T-cell (primary cell): ENCODE data around the gene IFT88. TPM values are rescaled to one million over a fixed set of nuclear protein-coding genes. Genes with fewer than 3 reads are reported as not detected.

Experiments used
- ATAC-seq, 4 experiments: fragments of 200-7000 bp in 3 of 4; fragments of 150-1000 bp in 1 of 4; cut with Tn5 transposase; replicated peaks in 1 of 4; 1 replicate in 3 of 4; 2 replicates in 1 of 4; pipeline ENCODE4 v1.10.0; 2021; ENCODE audit warnings: moderate library complexity in 3 of 4, mild to moderate bottlenecking in 2 of 4, moderate number of reproducible peaks in 1 of 4
- CTCF ChIA-PET, 2 donors: fragments of 300-600 bp; sonication (Branson Sonifier 250); formaldehyde crosslinking; loops; one replicate each; lab custom pipeline; 2022; ENCODE audit warnings: antibody characterized with exemption in 2 of 2; lab: Charles Lee
- POLR2A ChIA-PET, 2 donors: fragments of 300-600 bp; sonication (Branson Sonifier 250); formaldehyde crosslinking; loops; one replicate each; lab custom pipeline; 2022; ENCODE audit warnings: antibody characterized with exemption in 2 of 2; lab: Charles Lee
- DNase-seq, 35 experiments: peaks; one replicate each; pipeline versions ENCODE4 v3.0.0 to v3.0.0-alpha.2; 2013 to 2023
- H3K27ac ChIP-seq: one replicate; pipeline ENCODE4 v1.5.1; 2013; ENCODE audit warnings: low read length
- H3K27me3 ChIP-seq, 2 experiments: replicated peaks in 1 of 2; 1 replicate in 1 of 2; 2 replicates in 1 of 2; pipeline versions ENCODE4 v1.6.1 to v1.7.0; 2013; ENCODE audit warnings: low read length in 1 of 2, mixed read lengths in 1 of 2; ENCODE audit not compliant: control insufficient read depth in 2 of 2, insufficient read depth in 2 of 2; ENCODE audit errors: extremely low read depth in 1 of 2
- H3K36me3 ChIP-seq, 2 donors: 1 replicate in 1 of 2; 2 replicates in 1 of 2; pipeline versions ENCODE4 v1.6.1 to v1.7.0; 2013; ENCODE audit warnings: low read length in 1 of 2; ENCODE audit not compliant: control insufficient read depth in 2 of 2, insufficient read depth in 1 of 2; ENCODE audit errors: extremely low read depth in 1 of 2
- H3K4me1 ChIP-seq, 2 experiments: 1 replicate in 1 of 2; 2 replicates in 1 of 2; pipeline versions ENCODE4 v1.6.1 to v1.7.0; 2013; ENCODE audit warnings: low read length in 2 of 2, mixed read lengths in 1 of 2; ENCODE audit not compliant: insufficient read depth in 2 of 2, control insufficient read depth in 1 of 2; ENCODE audit errors: extremely low read depth in 1 of 2
- H3K4me3 ChIP-seq, 2 donors: 1 replicate in 1 of 2; 2 replicates in 1 of 2; pipeline versions ENCODE4 v1.5.1 to v1.7.0; 2013; ENCODE audit warnings: mild to moderate bottlenecking in 2 of 2, low read length in 1 of 2, moderate library complexity in 1 of 2; ENCODE audit not compliant: control insufficient read depth in 1 of 2; ENCODE audit errors: extremely low read depth in 1 of 2
- H3K9me3 ChIP-seq: 2 replicates; pipeline ENCODE4 v1.7.0; 2013
- H3K27ac Mint-ChIP-seq, 2 donors: one replicate each; pipeline ENCODE4 v1.8.0; 2020 to 2021; ENCODE audit warnings: mild to moderate bottlenecking in 2 of 2, mixed read lengths in 2 of 2
- H3K27me3 Mint-ChIP-seq, 2 donors: one replicate each; pipeline ENCODE4 v1.8.0; 2021 to 2022; ENCODE audit warnings: mixed read lengths in 2 of 2
- H3K36me3 Mint-ChIP-seq: one replicate; pipeline ENCODE4 v1.8.0; 2021; ENCODE audit warnings: mixed read lengths
- H3K4me1 Mint-ChIP-seq, 3 donors: one replicate each; pipeline ENCODE4 v1.8.0; 2020 to 2022; ENCODE audit warnings: mixed read lengths in 3 of 3, mild to moderate bottlenecking in 1 of 3
- H3K4me3 Mint-ChIP-seq, 3 donors: one replicate each; pipeline ENCODE4 v1.8.0; 2020 to 2022; ENCODE audit warnings: mild to moderate bottlenecking in 3 of 3, mixed read lengths in 3 of 3, moderate library complexity in 3 of 3
- H3K9me3 Mint-ChIP-seq, 3 donors: one replicate each; pipeline ENCODE4 v1.8.0; 2020 to 2022; ENCODE audit warnings: mixed read lengths in 3 of 3
- WGBS: methylation state at CpG from one replicate; pipeline ENCODE4 v1.1.5; 2013; ENCODE audit warnings: missing lambda C conversion rate; ENCODE audit not compliant: insufficient coverage; 5-methylcytosine and 5-hydroxymethylcytosine counted together
- total RNA-seq, 35 experiments: library from RNA in 6 of 35; stranded (reverse) in 6 of 35; fragments of 120-200 nt in 1 of 35; gene quantifications; one replicate each; pipeline versions ENCODE4 v1.2.1 to v1.2.4 and lab custom pipeline; 2013 to 2026

IFT88 gene
- total RNA-seq, 5 donors from 2014 or later (not counting 1 experiment from before 2014, with no cell fraction given), result 7.6 to 9.8 (median 8.6) TPM

GRCh38 chr13:20583803-20584293 is 16.9 kb downstream of the IFT88 start:
- Mint-ChIP-seq H3K27ac (no peak overlapping the region), H3K9me3 (peaks cover 0 to 13% (median 5%) of the 10 kb centered on the region in 3 donors), H3K27me3 (no peaks in the 10 kb centered on the region), H3K36me3 (peaks cover 65% of the 10 kb centered on the region), H3K4me1 (no peaks in the 10 kb centered on the region), H3K4me3 (no peak overlapping the region)
- no CpG with 5 or more reads among the region's 1 CpG for WGBS
- H3K36me3 ChIP-seq, result peaks cover 2 to 26% of the 10 kb centered on the region in 2 donors
- no peak overlapping the region for H3K27ac ChIP-seq
- H3K4me1 ChIP-seq, result no peaks in the 10 kb centered on the region
- no peaks in the 10 kb centered on the region for H3K27me3 ChIP-seq
- peaks cover 8% of the 10 kb centered on the region for H3K9me3 ChIP-seq
- DNase-seq (no peak), ATAC-seq (no peak)
- ChIA-PET POLR2A (no interaction called here), CTCF (no interaction called here)
- H3K4me3 ChIP-seq, result no peak overlapping the region

DNA sequence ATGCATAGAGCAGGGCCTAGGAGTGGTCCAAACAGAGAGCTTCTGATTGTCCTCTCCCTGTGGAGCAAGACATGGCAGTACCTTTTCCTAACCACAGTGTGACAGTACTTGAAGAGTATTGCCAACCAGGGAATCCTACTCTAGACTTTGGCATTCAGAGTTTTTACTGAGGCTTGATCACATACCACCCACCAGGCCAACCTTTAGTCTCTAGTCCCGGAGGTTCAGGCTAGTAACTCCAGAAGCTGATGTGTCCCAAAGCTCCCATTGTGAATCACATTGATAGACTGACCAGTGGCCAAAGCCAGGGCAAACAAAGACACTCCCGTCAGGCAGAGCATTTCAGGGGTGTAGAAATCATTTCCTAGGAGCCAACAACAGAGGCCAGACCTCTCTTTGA is 18.4 kb downstream of the IFT88 start:
- H3K27ac Mint-ChIP-seq, result no peak overlapping the region
- 100% methylated on average over 1 of the region's 2 CpGs for WGBS
- H3K9me3 Mint-ChIP-seq, result peaks cover 0 to 13% (median 5%) of the 10 kb centered on the region in 3 donors
- H3K4me3 Mint-ChIP-seq, result no peak overlapping the region
- peaks cover 57% of the 10 kb centered on the region for H3K36me3 Mint-ChIP-seq
- H3K4me1 Mint-ChIP-seq, result no peaks in the 10 kb centered on the region
- no peak for ATAC-seq
- H3K4me1 ChIP-seq, result no peaks in the 10 kb centered on the region
- DNase-seq, result no peak
- ChIA-PET CTCF (no interaction called here), POLR2A (no interaction called here)
- H3K4me3 ChIP-seq, result no peak overlapping the region
- peaks cover 8% of the 10 kb centered on the region for H3K9me3 ChIP-seq
- H3K27me3 ChIP-seq, result no peaks in the 10 kb centered on the region
- no peaks in the 10 kb centered on the region for H3K27me3 Mint-ChIP-seq
- peaks cover 2 to 18% of the 10 kb centered on the region in 2 donors for H3K36me3 ChIP-seq
- no peak overlapping the region for H3K27ac ChIP-seq

DNA sequence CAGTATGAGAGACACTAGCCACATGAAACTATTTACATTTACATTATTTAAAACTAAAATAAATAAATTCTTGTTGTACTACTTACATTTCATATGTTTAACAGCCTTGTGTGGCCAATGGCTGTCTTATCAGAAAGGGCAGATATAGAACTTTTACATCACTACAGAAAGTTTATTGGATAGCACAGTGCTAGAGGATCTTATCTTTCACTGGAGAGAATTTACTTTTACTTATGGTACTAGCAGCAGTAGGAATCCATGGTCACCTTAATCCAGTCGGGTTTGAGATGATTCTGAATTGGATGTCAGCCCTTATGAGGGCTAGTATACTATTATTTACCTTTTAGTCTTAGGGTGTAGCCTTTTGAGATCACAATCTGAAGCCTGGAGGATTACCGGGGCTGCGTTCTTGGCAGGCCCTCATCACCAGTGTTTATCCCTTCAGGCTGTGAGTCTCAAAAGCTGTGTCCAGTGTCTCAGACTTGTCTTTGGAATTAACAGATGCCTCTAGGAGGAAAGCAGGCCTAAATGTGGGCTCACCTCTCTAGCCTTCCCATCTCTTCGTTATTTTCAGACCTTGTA is 21.7 kb downstream of the IFT88 start:
- Mint-ChIP-seq H3K27ac (no peak overlapping the region), H3K9me3 (peaks cover 0 to 9% (median 4%) of the 10 kb centered on the region in 3 donors), H3K4me1 (no peaks in the 10 kb centered on the region), H3K4me3 (no peak overlapping the region), H3K27me3 (no peaks in the 10 kb centered on the region), H3K36me3 (peaks cover 39% of the 10 kb centered on the region)
- DNase-seq (no peak), ATAC-seq (no peak)
- WGBS, result no CpG with 5 or more reads among the region's 4 CpGs
- ChIA-PET POLR2A (no interaction called here), CTCF (interaction anchor here in 1 of 2 donors (0.6 kb wide), 1 partner anchor 15 kb away, joined by 3 read pairs; no protein-coding TSS in a partner anchor)
- H3K4me3 ChIP-seq, result no peak overlapping the region
- no peaks in the 10 kb centered on the region for H3K4me1 ChIP-seq
- peaks cover 2 to 11% of the 10 kb centered on the region in 2 donors for H3K36me3 ChIP-seq
- H3K9me3 ChIP-seq, result peaks cover 8% of the 10 kb centered on the region
- H3K27me3 ChIP-seq, result no peaks in the 10 kb centered on the region
- no peak overlapping the region for H3K27ac ChIP-seq

DNA sequence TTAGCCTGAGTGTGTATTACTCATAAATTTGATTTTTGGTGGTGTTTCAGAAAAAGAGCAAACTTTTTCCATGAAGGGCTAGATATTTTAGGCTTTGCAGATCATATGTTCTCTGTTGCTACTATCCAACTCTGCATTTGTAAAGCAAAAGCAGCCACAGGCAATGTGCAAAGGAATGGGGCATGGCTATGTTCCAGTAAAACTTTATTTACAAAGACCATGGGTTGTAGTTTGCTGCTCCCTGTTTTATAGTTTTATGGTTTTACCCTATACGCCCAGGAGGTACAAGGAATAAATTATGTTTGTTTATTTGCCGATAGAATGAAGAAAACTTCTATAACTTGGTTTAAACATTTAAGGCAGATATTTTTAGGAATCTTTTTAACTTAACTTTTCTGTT is 23.6 kb downstream of the IFT88 start:
- Mint-ChIP-seq H3K4me1 (no peaks in the 10 kb centered on the region), H3K4me3 (no peak overlapping the region), H3K36me3 (peaks cover 27% of the 10 kb centered on the region), H3K9me3 (no peaks in the 10 kb centered on the region), H3K27ac (no peak overlapping the region), H3K27me3 (no peaks in the 10 kb centered on the region)
- Histone ChIP-seq H3K9me3 (no peaks in the 10 kb centered on the region), H3K27me3 (no peaks in the 10 kb centered on the region), H3K36me3 (peaks cover 0 to 6% of the 10 kb centered on the region in 2 donors), H3K27ac (no peak overlapping the region), H3K4me1 (no peaks in the 10 kb centered on the region), H3K4me3 (no peak overlapping the region)
- POLR2A ChIA-PET, result no interaction called here
- no peak for DNase-seq
- ATAC-seq, result no peak
- CTCF ChIA-PET, result interaction anchor here in 1 of 2 donors (0.6 kb wide), 1 partner anchor 136 kb away, joined by 3 read pairs; no protein-coding TSS in a partner anchor
- no CpG with 5 or more reads among the region's 2 CpGs for WGBS

GRCh38 chr13:20592606-20593005 is 25.6 kb downstream of the IFT88 start:
- ChIA-PET CTCF (no interaction called here), POLR2A (no interaction called here)
- no peaks in the 10 kb centered on the region for H3K9me3 Mint-ChIP-seq
- DNase-seq (no peak), ATAC-seq (no peak)
- Histone ChIP-seq H3K4me1 (no peaks in the 10 kb centered on the region), H3K27me3 (no peaks in the 10 kb centered on the region), H3K4me3 (no peak overlapping the region), H3K36me3 (peaks cover 0 to 6% of the 10 kb centered on the region in 2 donors), H3K27ac (no peak overlapping the region), H3K9me3 (no peaks in the 10 kb centered on the region)
- no peaks in the 10 kb centered on the region for H3K4me1 Mint-ChIP-seq
- no peak overlapping the region for H3K27ac Mint-ChIP-seq
- H3K36me3 Mint-ChIP-seq, result peaks cover 20% of the 10 kb centered on the region
- no peak overlapping the region for H3K4me3 Mint-ChIP-seq
- no peaks in the 10 kb centered on the region for H3K27me3 Mint-ChIP-seq
- WGBS, result no CpG with 5 or more reads among the region's 4 CpGs

GRCh38 chr13:20594280-20594679 is 27.3 kb downstream of the IFT88 start:
- H3K4me1 Mint-ChIP-seq, result no peaks in the 10 kb centered on the region
- ATAC-seq (no peak), DNase-seq (no peak)
- no peak overlapping the region for H3K27ac Mint-ChIP-seq
- H3K9me3 ChIP-seq, result no peaks in the 10 kb centered on the region
- no peaks in the 10 kb centered on the region for H3K27me3 ChIP-seq
- H3K9me3 Mint-ChIP-seq, result no peaks in the 10 kb centered on the region
- H3K27ac ChIP-seq, result no peak overlapping the region
- CTCF ChIA-PET, result no interaction called here
- POLR2A ChIA-PET, result no interaction called here
- 100% methylated on average over 1 of the region's 2 CpGs for WGBS
- no peaks in the 10 kb centered on the region for H3K4me1 ChIP-seq
- H3K4me3 ChIP-seq, result no peak overlapping the region
- no peaks in the 10 kb centered on the region for H3K27me3 Mint-ChIP-seq
- H3K36me3 ChIP-seq, result peaks cover 0 to 3% of the 10 kb centered on the region in 2 donors
- peaks cover 13% of the 10 kb centered on the region for H3K36me3 Mint-ChIP-seq
- no peak overlapping the region for H3K4me3 Mint-ChIP-seq
